Endometrium (tissue), 2 donors: Measurements from ENCODE around the gene FN1.

Experiments used
- FAIRE-seq: peaks from 2 replicates; lab custom pipeline; 2012; peaks lifted over from hg19 to GRCh38; lab: Jason Lieb, UNC
- donor health status: control.
- donor health status: control.

Gene FN1

DNA sequence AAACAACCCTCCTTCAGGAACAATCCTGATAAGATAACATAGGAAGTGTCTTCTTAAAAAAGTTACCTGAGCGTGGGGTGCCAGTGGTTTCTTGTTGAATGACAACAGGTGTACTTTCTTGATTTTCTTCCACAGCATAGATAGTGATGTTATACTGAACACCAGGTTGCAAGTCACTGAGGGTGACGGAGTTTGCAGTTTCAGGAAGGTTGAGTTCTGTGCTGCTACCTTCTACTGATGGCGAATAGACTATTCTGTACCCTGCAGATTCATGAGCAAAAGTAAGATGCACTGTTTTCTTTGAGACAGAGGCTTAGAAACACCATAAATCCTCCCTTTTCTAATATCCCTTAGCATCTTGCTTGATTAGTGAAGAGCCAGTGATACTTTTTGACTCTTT lies 28.8 kb downstream of the FN1 start:
- FAIRE-seq, result no peak

DNA sequence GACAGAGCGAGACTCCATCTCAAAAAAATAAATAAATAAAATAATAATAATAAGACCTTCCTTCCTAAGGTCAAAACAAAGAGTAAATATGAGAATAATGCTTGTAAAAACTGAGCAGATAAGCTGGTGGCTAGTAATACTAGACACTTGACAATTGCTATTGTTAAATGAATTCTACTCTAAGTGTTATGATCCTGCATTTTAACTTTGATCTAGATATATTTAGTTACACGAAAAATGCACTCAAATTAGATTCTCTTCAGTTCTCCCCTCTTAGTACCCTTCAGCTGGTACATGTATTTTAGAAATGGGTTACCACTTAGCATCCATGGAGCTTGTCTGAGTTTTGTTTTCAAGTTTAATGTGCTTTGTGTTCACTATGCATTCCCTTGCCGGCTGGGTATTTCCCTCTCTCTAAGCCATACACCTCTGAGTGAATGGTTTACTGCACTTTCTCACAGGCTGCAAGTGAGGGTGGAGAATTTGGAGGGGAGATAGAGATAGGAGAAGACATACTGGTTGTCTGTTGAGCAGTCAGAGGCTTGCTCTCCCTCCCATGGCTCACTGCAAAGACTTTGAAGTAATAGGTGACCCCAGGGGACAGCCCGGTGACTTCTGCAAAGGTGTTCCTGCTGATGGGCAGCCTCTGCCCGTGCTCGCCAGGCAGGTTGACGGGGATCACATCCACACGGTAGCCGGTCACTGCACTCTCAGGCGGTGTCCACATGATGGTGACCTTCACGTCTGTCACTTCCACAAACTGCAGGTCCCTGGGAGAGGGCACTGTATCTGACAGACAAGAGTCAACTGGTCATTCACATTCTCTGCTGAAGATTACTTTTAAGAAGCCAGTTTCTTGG lies 29.9 kb downstream of the FN1 start:
- no peak for FAIRE-seq

DNA sequence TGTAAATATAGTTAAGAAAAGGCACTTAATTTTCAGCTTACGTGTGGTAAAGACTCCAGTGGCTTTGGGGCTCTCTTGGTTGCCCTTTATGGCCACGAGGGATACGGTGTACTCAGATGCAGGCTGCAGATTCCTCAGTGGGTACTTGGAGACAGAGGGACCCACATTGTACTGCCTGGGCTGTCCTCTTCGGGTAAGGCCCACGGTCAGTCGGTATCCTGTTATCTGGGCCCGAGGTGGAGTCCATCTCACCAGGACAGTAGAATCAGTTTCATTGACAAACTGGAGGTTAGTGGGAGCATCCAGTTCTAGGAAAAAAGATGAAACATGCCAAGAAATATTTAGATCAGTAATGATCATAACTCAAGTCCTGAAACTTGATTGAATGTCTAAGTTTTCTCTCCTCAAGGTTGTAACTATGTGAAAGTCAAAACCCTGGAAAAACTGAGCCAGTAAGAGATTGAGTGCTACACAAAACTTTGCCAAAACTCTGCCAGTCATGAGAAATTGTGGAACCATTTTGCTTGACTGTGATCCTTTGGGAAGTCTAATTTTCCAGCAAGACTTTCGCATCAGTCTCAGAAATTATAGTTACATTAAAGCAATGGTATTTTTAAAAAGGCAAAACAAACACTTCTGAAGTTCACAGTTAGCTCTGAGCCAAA lies 31.4 kb downstream of the FN1 start:
- FAIRE-seq, result no peak

GRCh38 chr2:215403441-215404347 lies 32.2 kb downstream of the FN1 start:
- FAIRE-seq, result peak; percentile 93

GRCh38 chr2:215401896-215402379 lies 33.9 kb downstream of the FN1 start:
- FAIRE-seq, result no peak

DNA sequence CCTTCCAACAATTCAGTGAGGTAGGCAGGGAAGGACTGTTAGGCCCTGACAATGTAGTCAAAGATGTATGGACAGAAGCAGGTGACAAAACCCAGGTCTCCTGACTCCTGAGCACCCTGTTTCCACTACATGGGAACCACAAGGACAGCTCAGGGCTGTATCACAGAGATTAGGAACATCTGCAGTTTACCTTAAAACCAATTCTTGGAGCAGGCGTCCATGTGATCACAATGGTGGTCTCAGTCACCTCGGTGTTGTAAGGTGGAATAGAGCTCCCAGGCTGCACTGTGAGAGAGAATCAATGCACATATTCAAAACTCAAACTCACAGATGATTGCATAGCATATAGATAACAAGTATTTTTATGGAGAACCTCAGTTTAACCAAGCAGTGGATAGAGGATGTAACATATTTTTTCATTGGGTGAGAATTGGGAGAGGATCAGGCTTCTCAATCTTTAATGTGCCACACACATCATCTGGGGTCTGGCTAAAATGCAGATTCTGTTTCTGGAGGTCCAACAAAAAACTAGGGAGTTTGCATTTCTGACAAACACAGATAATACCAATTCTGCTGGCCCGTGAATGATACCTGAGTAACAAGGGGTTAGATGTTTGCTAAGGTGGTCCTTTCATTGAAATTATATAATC lies 36.7 kb downstream of the FN1 start:
- FAIRE-seq, result no peak

GRCh38 chr2:215397632-215398341 lies 38.1 kb downstream of the FN1 start:
- FAIRE-seq, result no peak

- peak; percentile 93 for FAIRE-seq
Measured at GRCh38 chr2:215396595-215397313, 39.1 kb downstream of the FN1 start.

DNA sequence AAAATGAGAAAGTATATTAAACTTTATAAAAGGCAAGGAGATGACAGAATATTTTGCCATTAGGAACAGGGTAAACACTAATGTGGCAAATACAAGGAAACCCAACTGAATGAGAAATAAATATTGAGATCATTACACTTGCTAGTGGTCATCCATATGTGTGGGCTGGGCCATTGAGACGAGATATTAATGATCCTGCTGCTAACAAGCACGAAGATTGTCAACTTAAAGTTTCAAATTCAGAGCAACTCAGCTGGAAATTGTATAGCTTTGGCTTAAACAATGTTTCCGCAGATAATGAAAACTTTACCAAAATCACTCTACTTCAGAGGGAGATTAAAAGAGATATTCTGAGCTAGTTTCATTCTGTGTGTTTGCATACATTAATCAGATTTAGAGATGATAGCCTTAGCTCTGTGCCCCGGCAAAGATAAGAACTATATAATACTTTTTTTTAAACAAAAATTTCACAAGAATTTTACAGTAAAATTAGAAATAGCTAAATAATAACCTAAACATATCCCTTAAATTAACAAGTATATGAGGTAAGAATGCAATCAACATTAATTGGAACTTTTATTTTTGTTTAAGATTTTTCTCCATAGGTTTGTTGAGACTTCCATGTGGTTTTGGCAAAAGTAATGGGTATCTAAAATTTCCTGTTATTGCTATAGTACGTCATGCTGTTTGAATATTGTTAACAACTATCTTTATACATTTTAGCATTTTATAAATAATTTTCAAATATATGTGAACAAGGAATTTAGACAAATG lies 40.0 kb downstream of the FN1 start:
- no peak for FAIRE-seq

GRCh38 chr2:215394102-215394805 lies 41.6 kb downstream of the FN1 start:
- FAIRE-seq, result no peak

DNA sequence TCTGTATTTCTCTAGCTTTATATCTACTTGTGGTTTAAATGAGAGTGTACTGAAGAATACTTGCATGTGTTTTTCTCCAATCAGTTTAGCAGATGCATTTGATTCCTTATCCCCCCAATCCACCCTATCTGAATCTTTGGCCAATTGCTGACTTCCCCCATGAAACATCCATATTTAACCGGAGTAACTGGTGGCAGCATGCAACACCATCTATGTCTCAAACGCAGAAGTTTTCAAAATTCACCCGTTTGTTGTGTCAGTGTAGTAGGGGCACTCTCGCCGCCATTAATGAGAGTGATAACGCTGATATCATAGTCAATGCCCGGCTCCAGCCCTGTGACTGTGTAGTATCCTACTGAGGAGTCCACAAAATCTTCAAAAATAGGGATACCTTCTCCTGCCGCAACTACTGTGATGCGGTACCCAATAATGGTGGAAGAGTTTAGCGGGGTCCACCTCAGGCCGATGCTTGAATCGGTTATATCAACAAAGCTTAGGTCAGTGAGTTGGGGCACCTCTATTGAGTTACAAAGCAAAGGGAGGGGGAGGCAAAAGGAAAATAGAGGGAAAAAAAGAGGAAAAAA lies 43.1 kb downstream of the FN1 start:
- FAIRE-seq, result no peak

GRCh38 chr2:215392164-215392563 lies 43.7 kb downstream of the FN1 start:
- FAIRE-seq, result no peak

- no peak for FAIRE-seq
Measured at GRCh38 chr2:215391531-215391930, 44.3 kb downstream of the FN1 start.

DNA sequence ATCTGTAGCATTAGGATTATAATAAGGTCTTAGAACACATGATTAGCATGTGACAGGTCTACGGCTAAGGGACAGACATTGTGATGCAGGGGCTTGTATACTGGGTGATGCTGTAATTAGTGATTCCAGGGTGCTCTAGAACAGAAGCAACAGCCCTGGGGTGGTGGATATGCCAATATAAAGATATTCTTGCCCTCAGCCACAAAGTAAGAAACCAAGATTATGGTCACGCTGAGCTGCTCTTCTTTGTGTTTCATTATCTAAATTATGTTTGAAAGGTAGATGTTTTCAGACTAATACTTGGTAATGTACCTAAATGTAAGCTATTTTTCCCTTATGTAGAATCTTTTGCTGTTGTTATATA lies 45.3 kb downstream of the FN1 start:
- no peak for FAIRE-seq

- no peak for FAIRE-seq
Measured at GRCh38 chr2:215388002-215388728, 47.7 kb downstream of the FN1 start.

- FAIRE-seq, result no peak
Measured at GRCh38 chr2:215386566-215386965, 49.3 kb downstream of the FN1 start.

DNA sequence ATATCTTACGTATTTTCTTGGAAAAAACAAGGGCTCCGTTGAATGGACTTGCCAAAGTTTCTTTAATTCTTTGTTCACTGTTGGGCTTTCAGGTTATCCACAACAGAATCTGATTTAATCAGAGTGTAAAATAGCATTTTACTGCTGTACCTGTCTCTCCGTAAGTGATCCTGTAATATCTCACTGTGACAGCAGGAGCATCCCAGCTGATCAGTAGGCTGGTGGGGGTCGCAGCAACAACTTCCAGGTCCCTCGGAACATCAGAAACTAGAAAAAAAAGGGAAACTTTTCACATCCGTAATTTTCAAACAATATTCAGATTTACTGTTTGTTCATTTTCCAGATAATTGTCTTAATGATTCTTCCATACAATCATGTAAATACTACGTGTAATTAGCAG lies 51.2 kb downstream of the FN1 start:
- no peak for FAIRE-seq

- no peak for FAIRE-seq
Measured at GRCh38 chr2:215383652-215384279, 52.1 kb downstream of the FN1 start.
